Tibial nerve (tissue), 4 donors: ENCODE data around the gene ANXA6. TPM values are rescaled to one million over a fixed set of nuclear protein-coding genes. Genes with fewer than 3 reads are reported as not detected.
A peak's percentile ranks its signal among the peaks of the same experiment; 100 is the strongest.

ENCODE experiments used
- DNase-seq, 2 donors: peaks; one replicate each; pipeline ENCODE4 v3.0.0-alpha.2; 2019; ENCODE audit warnings: low spot score in 2 of 2
- H3K27ac ChIP-seq, 4 donors: fragments of 200-600 bp; sonication (generic) in 3 of 4; one replicate each; pipeline ENCODE4 v1.5.1; 2017 to 2019; ENCODE audit warnings: mild to moderate bottlenecking in 1 of 4
- H3K27me3 ChIP-seq, 2 donors: fragments of 200-600 bp; sonication (generic) in 1 of 2; one replicate each; pipeline versions ENCODE4 v1.5.1 to v1.6.0; 2017 to 2019
- H3K36me3 ChIP-seq, 3 donors: fragments of 200-600 bp; sonication (generic); one replicate each; pipeline ENCODE4 v1.5.1; 2018 to 2019
- H3K4me1 ChIP-seq, 4 donors: fragments of 200-600 bp; sonication (generic) in 3 of 4; one replicate each; pipeline ENCODE4 v1.5.1; 2017 to 2019
- H3K4me3 ChIP-seq, 4 donors: fragments of 200-600 bp; sonication (generic) in 3 of 4; one replicate each; pipeline ENCODE4 v1.5.1; 2017 to 2019; ENCODE audit warnings: mild to moderate bottlenecking in 1 of 4, moderate library complexity in 1 of 4
- H3K9me3 ChIP-seq, 4 donors: fragments of 200-600 bp; sonication (generic) in 3 of 4; one replicate each; pipeline ENCODE4 v1.5.1; 2017 to 2019
- CTCF ChIP-seq, 5 experiments: fragments of 200-600 bp in 3 of 5; fragments of 450-650 bp in 2 of 5; sonication (generic) in 3 of 5; IDR thresholded peaks; one replicate each; pipeline ENCODE4 v1.5.1; 2016 to 2019; ENCODE audit warnings: antibody characterized with exemption in 5 of 5, mild to moderate bottlenecking in 3 of 5, moderate library complexity in 2 of 5
- EP300 ChIP-seq, 2 donors: sonication (generic); formaldehyde crosslinking; IDR thresholded peaks; one replicate each; pipeline ENCODE4 v1.6.1; 2017; ENCODE audit warnings: antibody characterized with exemption in 2 of 2, mild to moderate bottlenecking in 1 of 2
- POLR2A ChIP-seq, 2 donors: fragments of 450-650 bp; IDR thresholded peaks; one replicate each; pipeline ENCODE4 v1.6.1; 2017; ENCODE audit warnings: antibody characterized with exemption in 2 of 2, mild to moderate bottlenecking in 2 of 2, moderate library complexity in 2 of 2
- WGBS, 2 donors: methylation state at CpG; one replicate each; pipeline ENCODE4 v1.1.5; 2018; 5-methylcytosine and 5-hydroxymethylcytosine counted together
- total RNA-seq, 4 donors: library from RNA; depleted of rRNA; stranded (reverse); fragments of >200 nt; gene quantifications; one replicate each; pipeline ENCODE4 v1.1.0, GENCODE V29; 2016

ANXA6 gene
- total RNA-seq, 4 donors from 2014 or later: 168 to 282 (median 181) TPM

GRCh38 chr5:151167022-151167421 is 9.4 kb upstream of the ANXA6 start:
- WGBS, 2 donors: 84 to 94% methylated on average over 9 of the region's 9 CpGs
- Histone ChIP-seq H3K36me3 (no peaks in the 10 kb centered on the region), H3K4me1 (peaks cover 0 to 15% (median 2%) of the 10 kb centered on the region in 4 donors), H3K9me3 (no peaks in the 10 kb centered on the region), H3K4me3 (no peak overlapping the region), H3K27me3 (no peaks in the 10 kb centered on the region), H3K27ac (no peak overlapping the region)
- TF ChIP-seq CTCF (IDR thresholded peaks at IDR 0.05) (no peak), EP300 (IDR thresholded peaks at IDR 0.05) (no peak), POLR2A (IDR thresholded peaks at IDR 0.05) (no peak)
- DNase-seq: no peak

- Histone ChIP-seq H3K9me3 (no peaks in the 10 kb centered on the region), H3K27ac (no peak overlapping the region), H3K4me1 (peaks cover 0 to 15% (median 2%) of the 10 kb centered on the region in 4 donors), H3K4me3 (no peak overlapping the region), H3K36me3 (no peaks in the 10 kb centered on the region), H3K27me3 (no peaks in the 10 kb centered on the region)
- peak; percentile 58 to 88 for DNase-seq
- WGBS, 2 donors: 39% methylated on average over 8 of the region's 8 CpGs
- TF ChIP-seq CTCF (IDR thresholded peaks at IDR 0.05): peak; percentile 83 to 93 (median 84)
- TF ChIP-seq POLR2A (IDR thresholded peaks at IDR 0.05): no peak
- TF ChIP-seq EP300 (IDR thresholded peaks at IDR 0.05): peak in 1 of 2 donors; percentile 11
Observed at GRCh38 chr5:151164687-151165392, 7.3 kb upstream of the ANXA6 start.

- no peak for TF ChIP-seq EP300 (IDR thresholded peaks at IDR 0.05)
- TF ChIP-seq POLR2A (IDR thresholded peaks at IDR 0.05): no peak
- no peak for TF ChIP-seq CTCF (IDR thresholded peaks at IDR 0.05)
- H3K27me3 ChIP-seq: no peaks in the 10 kb centered on the region
- H3K27ac ChIP-seq: peak overlapping the region in 1 of 4 donors; percentile 5
- H3K4me3 ChIP-seq: no peak overlapping the region
- H3K36me3 ChIP-seq: no peaks in the 10 kb centered on the region
- H3K4me1 ChIP-seq: peaks cover 0 to 24% (median 7%) of the 10 kb centered on the region in 4 donors
- 28 to 33% methylated on average over 1 of the region's 1 CpG for WGBS, 2 donors
- DNase-seq: no peak
- H3K9me3 ChIP-seq: no peaks in the 10 kb centered on the region
Observed at GRCh38 chr5:151162776-151163175, 5.2 kb upstream of the ANXA6 start.

GRCh38 chr5:151159649-151160373 is 2.2 kb upstream of the ANXA6 start:
- WGBS, 2 donors: 91 to 92% methylated on average over 9 of the region's 9 CpGs
- Histone ChIP-seq H3K27me3 (no peaks in the 10 kb centered on the region), H3K36me3 (no peaks in the 10 kb centered on the region), H3K9me3 (no peaks in the 10 kb centered on the region), H3K4me1 (peaks cover 0 to 43% (median 24%) of the 10 kb centered on the region in 4 donors), H3K4me3 (no peak overlapping the region), H3K27ac (no peak overlapping the region)
- TF ChIP-seq POLR2A (IDR thresholded peaks at IDR 0.05) (no peak), CTCF (IDR thresholded peaks at IDR 0.05) (no peak), EP300 (IDR thresholded peaks at IDR 0.05) (no peak)
- DNase-seq: no peak

- no peaks in the 10 kb centered on the region for H3K36me3 ChIP-seq
- 27 to 31% methylated on average over 6 of the region's 6 CpGs for WGBS, 2 donors
- H3K4me1 ChIP-seq: peaks cover 0 to 54% (median 31%) of the 10 kb centered on the region in 4 donors
- H3K9me3 ChIP-seq: no peaks in the 10 kb centered on the region
- H3K27ac ChIP-seq: peak overlapping the region; percentile 73 to 95 (median 86)
- TF ChIP-seq EP300 (IDR thresholded peaks at IDR 0.05): no peak
- no peak for TF ChIP-seq CTCF (IDR thresholded peaks at IDR 0.05)
- TF ChIP-seq POLR2A (IDR thresholded peaks at IDR 0.05): no peak
- peak overlapping the region; percentile 61 to 89 (median 74) for H3K4me3 ChIP-seq
- no peaks in the 10 kb centered on the region for H3K27me3 ChIP-seq
- DNase-seq: no peak
Observed at GRCh38 chr5:151158287-151158661, 695 bp upstream of the ANXA6 start.
